ENCODE results near the gene FMNL3.
A peak's percentile ranks its signal among the peaks of the same experiment; 100 is the strongest.

The FMNL3 gene

DNA sequence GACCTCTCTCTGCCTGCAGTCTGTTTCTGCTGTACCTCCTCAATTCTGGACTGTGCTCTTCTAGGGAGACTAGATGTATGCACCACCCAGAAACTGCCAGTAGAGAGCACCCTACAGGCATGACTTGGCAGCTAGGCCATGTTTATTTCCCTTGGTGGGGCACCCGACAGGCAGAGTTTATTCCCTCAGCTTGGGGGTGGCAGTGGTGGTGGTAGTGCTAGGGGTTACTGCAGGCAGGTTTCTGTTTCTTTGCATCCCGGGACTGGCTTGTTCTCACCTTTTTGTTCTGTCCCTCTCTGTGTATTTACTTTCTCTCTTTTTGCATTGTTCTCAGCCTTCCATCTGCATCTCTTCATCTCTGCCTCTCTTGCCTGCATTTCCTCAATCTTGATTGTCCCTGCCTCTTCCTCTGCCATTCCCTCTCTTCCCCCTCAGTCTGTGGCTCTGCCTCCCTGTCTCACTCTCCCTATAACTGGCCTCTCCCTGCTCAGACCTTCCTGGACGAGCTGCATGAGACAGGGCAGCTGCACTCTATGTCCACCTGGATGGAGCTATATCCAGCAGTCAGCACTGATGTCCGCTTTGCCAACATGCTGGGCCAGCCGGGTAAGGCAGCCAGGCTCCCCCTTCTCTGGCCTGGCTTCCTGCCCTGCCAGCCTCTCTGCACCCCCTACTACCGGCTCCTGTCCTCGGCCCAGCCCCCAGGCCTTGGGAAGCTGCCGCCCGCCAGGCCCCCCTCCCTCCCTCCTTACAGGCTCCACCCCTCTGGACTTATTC is 70.0 kb downstream of the FMNL3 start:
- TF ChIP-seq RAD21 (IDR thresholded peaks at IDR 0.05; ENCODE audit: low read depth), result peak; percentile 81
- TF ChIP-seq YY1 (IDR thresholded peaks at IDR 0.05; ENCODE audit: low read depth), result peak; percentile 58; the same call in 1 of the 2 replicates
- no peak for TF ChIP-seq CEBPB (IDR thresholded peaks at IDR 0.05)
- no peak for TF ChIP-seq ZBTB7A (IDR thresholded peaks at IDR 0.05; ENCODE audit: low read depth)
- TF ChIP-seq CREB1 (IDR thresholded peaks at IDR 0.05; ENCODE audit: low read depth), result no peak
- TF ChIP-seq, protein P1, sequence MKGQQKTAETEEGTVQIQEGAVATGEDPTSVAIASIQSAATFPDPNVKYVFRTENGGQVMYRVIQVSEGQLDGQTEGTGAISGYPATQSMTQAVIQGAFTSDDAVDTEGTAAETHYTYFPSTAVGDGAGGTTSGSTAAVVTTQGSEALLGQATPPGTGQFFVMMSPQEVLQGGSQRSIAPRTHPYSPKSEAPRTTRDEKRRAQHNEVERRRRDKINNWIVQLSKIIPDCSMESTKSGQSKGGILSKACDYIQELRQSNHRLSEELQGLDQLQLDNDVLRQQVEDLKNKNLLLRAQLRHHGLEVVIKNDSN (IDR thresholded peaks at IDR 0.05), result no peak
- no peak for TF ChIP-seq TCF12 (IDR thresholded peaks at IDR 0.05; ENCODE audit: low read depth)

DNA sequence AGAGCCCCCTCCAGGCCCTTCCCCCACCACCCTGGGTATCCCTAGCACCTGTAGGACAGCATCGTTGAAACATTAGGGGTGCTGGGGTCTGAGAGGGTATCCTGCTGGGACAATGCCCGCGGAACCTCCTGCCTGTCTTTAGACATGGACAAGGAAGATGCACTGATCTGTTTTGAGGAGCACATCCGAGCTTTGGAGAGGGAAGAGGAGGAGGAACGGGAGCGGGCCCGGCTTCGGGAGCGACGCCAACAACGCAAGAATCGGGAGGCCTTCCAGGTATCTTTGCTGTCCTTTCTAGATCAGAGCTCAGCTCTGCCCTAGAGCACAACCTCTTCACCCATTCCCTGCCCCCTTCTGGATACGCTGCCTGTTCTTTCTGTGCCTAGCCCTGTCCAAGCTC is 70.6 kb downstream of the FMNL3 start:
- TF ChIP-seq, protein P2, sequence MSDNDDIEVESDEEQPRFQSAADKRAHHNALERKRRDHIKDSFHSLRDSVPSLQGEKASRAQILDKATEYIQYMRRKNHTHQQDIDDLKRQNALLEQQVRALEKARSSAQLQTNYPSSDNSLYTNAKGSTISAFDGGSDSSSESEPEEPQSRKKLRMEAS (IDR thresholded peaks at IDR 0.05), result no peak

DNA sequence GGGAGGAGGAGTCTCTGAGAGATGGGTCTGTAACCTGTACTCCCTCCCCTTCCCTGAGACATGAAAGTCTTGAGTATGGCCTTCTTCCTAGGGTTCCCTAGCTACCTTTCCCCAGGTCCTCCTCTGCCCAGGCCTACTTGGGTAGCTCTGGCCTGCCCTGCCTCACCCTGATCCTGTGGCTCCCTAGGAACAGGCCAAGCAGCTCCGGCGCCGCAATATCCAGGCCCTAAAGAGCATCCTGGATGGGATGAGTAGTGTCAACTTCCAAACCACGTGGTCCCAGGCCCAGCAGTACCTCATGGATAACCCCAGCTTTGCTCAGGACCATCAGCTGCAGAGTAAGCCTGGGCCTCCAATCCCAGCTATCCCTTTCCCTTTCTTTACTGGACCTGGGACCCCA is 71.5 kb downstream of the FMNL3 start:
- TF ChIP-seq, protein P3, sequence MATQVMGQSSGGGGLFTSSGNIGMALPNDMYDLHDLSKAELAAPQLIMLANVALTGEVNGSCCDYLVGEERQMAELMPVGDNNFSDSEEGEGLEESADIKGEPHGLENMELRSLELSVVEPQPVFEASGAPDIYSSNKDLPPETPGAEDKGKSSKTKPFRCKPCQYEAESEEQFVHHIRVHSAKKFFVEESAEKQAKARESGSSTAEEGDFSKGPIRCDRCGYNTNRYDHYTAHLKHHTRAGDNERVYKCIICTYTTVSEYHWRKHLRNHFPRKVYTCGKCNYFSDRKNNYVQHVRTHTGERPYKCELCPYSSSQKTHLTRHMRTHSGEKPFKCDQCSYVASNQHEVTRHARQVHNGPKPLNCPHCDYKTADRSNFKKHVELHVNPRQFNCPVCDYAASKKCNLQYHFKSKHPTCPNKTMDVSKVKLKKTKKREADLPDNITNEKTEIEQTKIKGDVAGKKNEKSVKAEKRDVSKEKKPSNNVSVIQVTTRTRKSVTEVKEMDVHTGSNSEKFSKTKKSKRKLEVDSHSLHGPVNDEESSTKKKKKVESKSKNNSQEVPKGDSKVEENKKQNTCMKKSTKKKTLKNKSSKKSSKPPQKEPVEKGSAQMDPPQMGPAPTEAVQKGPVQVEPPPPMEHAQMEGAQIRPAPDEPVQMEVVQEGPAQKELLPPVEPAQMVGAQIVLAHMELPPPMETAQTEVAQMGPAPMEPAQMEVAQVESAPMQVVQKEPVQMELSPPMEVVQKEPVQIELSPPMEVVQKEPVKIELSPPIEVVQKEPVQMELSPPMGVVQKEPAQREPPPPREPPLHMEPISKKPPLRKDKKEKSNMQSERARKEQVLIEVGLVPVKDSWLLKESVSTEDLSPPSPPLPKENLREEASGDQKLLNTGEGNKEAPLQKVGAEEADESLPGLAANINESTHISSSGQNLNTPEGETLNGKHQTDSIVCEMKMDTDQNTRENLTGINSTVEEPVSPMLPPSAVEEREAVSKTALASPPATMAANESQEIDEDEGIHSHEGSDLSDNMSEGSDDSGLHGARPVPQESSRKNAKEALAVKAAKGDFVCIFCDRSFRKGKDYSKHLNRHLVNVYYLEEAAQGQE (IDR thresholded peaks at IDR 0.05; ENCODE audit: low read depth), result no peak
- TF ChIP-seq, protein P2 (IDR thresholded peaks at IDR 0.05), result no peak
- TF ChIP-seq ZBTB7A (IDR thresholded peaks at IDR 0.05; ENCODE audit: low read depth) (no peak), CEBPB (IDR thresholded peaks at IDR 0.05) (no peak), TAF1 (IDR thresholded peaks at IDR 0.05; ENCODE audit: low read depth) (no peak), CREB1 (IDR thresholded peaks at IDR 0.05; ENCODE audit: low read depth) (no peak)

DNA sequence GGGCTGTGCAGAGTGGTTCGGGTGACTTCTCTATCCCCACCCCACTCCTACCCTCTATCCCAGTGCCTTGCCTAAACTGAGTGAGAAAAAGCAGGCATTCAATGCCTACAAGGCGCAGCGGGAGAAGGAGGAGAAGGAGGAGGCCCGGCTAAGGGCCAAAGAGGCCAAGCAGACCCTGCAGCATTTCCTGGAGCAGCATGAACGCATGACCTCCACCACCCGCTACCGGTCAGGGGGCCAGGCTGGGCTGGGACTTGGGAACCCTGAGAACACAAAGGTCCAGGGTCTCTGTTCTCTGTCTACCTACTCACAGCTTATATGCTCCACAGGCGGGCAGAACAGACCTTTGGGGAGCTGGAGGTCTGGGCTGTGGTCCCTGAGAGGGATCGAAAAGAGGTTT is 72.2 kb downstream of the FMNL3 start:
- no peak for TF ChIP-seq YY1 (IDR thresholded peaks at IDR 0.05; ENCODE audit: low read depth)
- TF ChIP-seq CREB1 (IDR thresholded peaks at IDR 0.05; ENCODE audit: low read depth), result no peak
- TF ChIP-seq TCF12 (IDR thresholded peaks at IDR 0.05; ENCODE audit: low read depth), result no peak
- TF ChIP-seq, protein P3 (IDR thresholded peaks at IDR 0.05; ENCODE audit: low read depth), result no peak
- TF ChIP-seq, protein P2 (IDR thresholded peaks at IDR 0.05), result no peak
- no peak for TF ChIP-seq EP300 (IDR thresholded peaks at IDR 0.05; ENCODE audit: borderline replicate concordance)
- TF ChIP-seq, protein P1 (IDR thresholded peaks at IDR 0.05), result no peak
- TF ChIP-seq FOXM1 (IDR thresholded peaks at IDR 0.05; ENCODE audit: borderline replicate concordance, low read depth), result no peak
- TF ChIP-seq TEAD4 (IDR thresholded peaks at IDR 0.05), result no peak

DNA sequence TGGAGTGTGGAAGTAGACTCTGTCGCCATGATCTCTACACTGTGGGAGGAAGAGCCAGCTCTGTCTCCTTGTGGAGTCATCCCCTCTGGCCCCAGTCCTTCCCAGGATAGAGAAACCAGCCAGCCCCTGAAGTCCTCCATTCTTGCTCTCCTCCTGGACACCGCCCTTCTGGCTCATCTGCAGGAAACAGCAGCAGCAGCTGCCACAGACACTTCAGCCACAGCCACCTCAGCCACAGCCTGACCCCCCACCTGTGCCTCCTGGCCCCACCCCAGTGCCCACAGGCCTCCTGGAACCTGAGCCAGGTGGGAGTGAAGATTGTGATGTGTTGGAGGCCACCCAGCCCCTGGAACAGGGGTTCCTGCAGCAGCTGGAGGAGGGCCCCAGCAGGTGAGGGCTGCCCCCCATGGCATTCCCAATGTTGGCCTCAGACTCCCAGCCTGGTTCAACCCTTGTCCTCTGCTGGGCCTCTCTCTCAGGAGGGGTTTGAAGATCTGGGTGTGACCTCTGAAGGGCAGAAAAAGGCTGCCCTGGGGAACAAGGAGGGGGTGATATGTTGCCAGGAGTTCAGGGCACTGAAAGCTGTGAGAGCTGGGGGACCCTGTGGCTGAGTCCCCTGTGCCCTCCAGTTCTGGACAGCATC is 73.4 kb downstream of the FMNL3 start:
- TF ChIP-seq CREB1 (IDR thresholded peaks at IDR 0.05; ENCODE audit: low read depth), result no peak
- TF ChIP-seq EGR1 (IDR thresholded peaks at IDR 0.05), result no peak

DNA sequence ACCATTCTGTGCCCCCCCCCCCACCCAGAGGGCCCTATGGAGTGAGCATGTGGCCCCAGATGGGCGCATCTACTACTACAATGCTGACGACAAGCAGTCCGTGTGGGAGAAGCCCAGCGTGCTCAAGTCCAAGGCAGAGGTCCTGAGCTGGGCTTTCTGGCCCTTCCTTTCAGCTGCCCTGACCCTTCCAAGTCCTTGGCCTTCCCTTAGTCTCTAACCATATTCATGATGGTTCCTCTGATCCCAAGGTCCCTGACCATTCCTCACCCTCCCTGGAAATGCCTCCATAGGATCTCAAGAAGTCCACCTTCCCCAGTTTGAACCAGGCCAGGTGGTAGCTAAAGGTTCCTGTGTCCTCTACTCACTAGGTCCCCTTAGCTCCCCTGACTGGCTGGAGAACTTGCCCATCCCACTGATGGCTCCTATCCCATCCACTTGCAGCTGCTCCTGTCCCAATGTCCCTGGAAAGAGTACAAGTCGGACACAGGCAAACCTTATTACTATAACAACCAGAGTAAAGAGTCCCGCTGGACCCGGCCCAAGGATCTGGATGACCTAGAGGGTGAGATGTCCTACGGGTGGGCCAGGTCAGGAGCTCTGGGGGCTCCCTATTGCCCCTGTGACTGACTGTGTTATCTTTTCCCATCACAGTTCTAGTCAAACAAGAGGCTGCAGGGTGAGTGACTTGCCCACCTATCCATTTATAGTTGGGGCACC is 74.1 kb downstream of the FMNL3 start:
- no peak for TF ChIP-seq TCF12 (IDR thresholded peaks at IDR 0.05; ENCODE audit: low read depth)

Data from Ishikawa (cell line).